SK-N-SH treated with all-trans-retinoic acid at 6 μM for 48 hours (cell line): Measurements from ENCODE around the gene DNAJB12.
"Not testable (repeated sequence)": the region's sequence is repeated elsewhere in the genome, so short reads cannot be mapped to it uniquely, and the experiment has no call there.

Experiments
- ATAC-seq: fragments of 200-7000 bp; cut with Tn5 transposase; 3 replicates; pipeline ENCODE4 v1.9.1; 2020; ENCODE audit warnings: mild to moderate bottlenecking, moderate library complexity
- ARNTL ChIP-seq: fragments of 450-650 bp; formaldehyde crosslinking; IDR thresholded peaks from 2 replicates; pipeline ENCODE4 v1.5.0; 2020; ENCODE audit warnings: low read depth, mild to moderate bottlenecking, moderate library complexity, borderline replicate concordance
- BACH2 ChIP-seq: fragments of 250-450 bp; sonication (Bioruptor Pico); IDR thresholded peaks from 2 replicates; pipeline ENCODE4 v1.9.0; 2021; ENCODE audit warnings: mild to moderate bottlenecking, borderline replicate concordance
- CSDC2 ChIP-seq: fragments of 250-450 bp; sonication (Bioruptor Pico); IDR thresholded peaks from 2 replicates; pipeline ENCODE4 v1.5.0; 2020; ENCODE audit warnings: mild to moderate bottlenecking, moderate library complexity
- ESRRG ChIP-seq: fragments of 250-450 bp; sonication (Bioruptor Pico); IDR thresholded peaks from 2 replicates; pipeline ENCODE4 v1.6.1; 2021; ENCODE audit warnings: mild to moderate bottlenecking
- GLIS3 ChIP-seq: fragments of 250-450 bp; sonication (Bioruptor Pico); IDR thresholded peaks from 2 replicates; pipeline ENCODE4 v1.5.0; 2020; ENCODE audit warnings: mild to moderate bottlenecking, moderate library complexity
- ISL1 ChIP-seq: fragments of 250-450 bp; sonication (Bioruptor Pico); IDR thresholded peaks from 2 replicates; pipeline ENCODE4 v2.1.2; 2022; ENCODE audit warnings: mild to moderate bottlenecking, moderate library complexity
- PPARA ChIP-seq: fragments of 250-450 bp; sonication (Bioruptor Pico); IDR thresholded peaks from 2 replicates; pipeline ENCODE4 v1.5.0; 2020; ENCODE audit warnings: mild to moderate bottlenecking, borderline replicate concordance
- RARB ChIP-seq: fragments of 250-450 bp; sonication (Bioruptor Pico); IDR thresholded peaks from 2 replicates; pipeline ENCODE4 v1.8.0; 2021; ENCODE audit warnings: mild to moderate bottlenecking, moderate library complexity
- SNAI2 ChIP-seq: fragments of 250-450 bp; sonication (Bioruptor Pico); IDR thresholded peaks from 2 replicates; pipeline ENCODE4 v1.5.0; 2020; ENCODE audit warnings: mild to moderate bottlenecking, moderate library complexity
- TCF4 ChIP-seq: fragments of 250-450 bp; sonication (Bioruptor Pico); IDR thresholded peaks from 2 replicates; pipeline ENCODE4 v1.8.0; 2021; ENCODE audit warnings: mild to moderate bottlenecking, moderate library complexity, borderline replicate concordance
- TOX ChIP-seq: fragments of 250-450 bp; sonication (Bioruptor Pico); IDR thresholded peaks from 2 replicates; pipeline ENCODE4 v1.8.0; 2021; ENCODE audit warnings: mild to moderate bottlenecking, moderate library complexity, borderline replicate concordance
- ZC3H10 ChIP-seq: fragments of 250-450 bp; sonication (Bioruptor Pico); IDR thresholded peaks from 2 replicates; pipeline ENCODE4 v1.5.1; 2021; ENCODE audit warnings: mild to moderate bottlenecking, moderate library complexity
- ZFP3 ChIP-seq: fragments of 250-450 bp; sonication (Bioruptor Pico); IDR thresholded peaks from 2 replicates; pipeline ENCODE4 v1.5.0; 2020; ENCODE audit warnings: mild to moderate bottlenecking, moderate library complexity
- ZFP30 ChIP-seq: fragments of 450-650 bp; formaldehyde crosslinking; IDR thresholded peaks from 2 replicates; pipeline ENCODE4 v1.5.0; 2022; ENCODE audit warnings: mild to moderate bottlenecking, moderate library complexity
- ZNF70 ChIP-seq: fragments of 450-650 bp; formaldehyde crosslinking; IDR thresholded peaks from 2 replicates; pipeline ENCODE4 v1.5.0; 2020; ENCODE audit warnings: mild to moderate bottlenecking, moderate library complexity
- ZNF8 ChIP-seq: fragments of 450-650 bp; formaldehyde crosslinking; IDR thresholded peaks from 2 replicates; pipeline ENCODE4 v1.5.0; 2020; ENCODE audit warnings: mild to moderate bottlenecking, moderate library complexity
- TF ChIP-seq, protein P1 (sequence below): fragments of 250-450 bp; sonication (Bioruptor Pico); IDR thresholded peaks from 2 replicates; pipeline ENCODE4 v1.8.0; 2020; ENCODE audit warnings: mild to moderate bottlenecking, moderate library complexity, borderline replicate concordance
- TF ChIP-seq, protein P2 (sequence below): fragments of 250-450 bp; sonication (Bioruptor Pico); IDR thresholded peaks from 2 replicates; pipeline ENCODE4 v1.5.1; 2020; ENCODE audit warnings: low read depth, mild to moderate bottlenecking, moderate library complexity
- TF ChIP-seq, protein P3 (sequence below): fragments of 250-450 bp; sonication (Bioruptor Pico); IDR thresholded peaks from 2 replicates; pipeline ENCODE4 v1.5.0; 2020; ENCODE audit warnings: mild to moderate bottlenecking, moderate library complexity
- TF ChIP-seq, protein P4 (sequence below): fragments of 250-450 bp; sonication (Bioruptor Pico); IDR thresholded peaks from 2 replicates; pipeline ENCODE4 v1.8.0; 2021; ENCODE audit warnings: low read depth, mild to moderate bottlenecking, moderate library complexity, borderline replicate concordance
- TF ChIP-seq, protein P5 (sequence below): fragments of 250-450 bp; sonication (Bioruptor Pico); IDR thresholded peaks from 2 replicates; pipeline ENCODE4 v1.5.1; 2021; ENCODE audit warnings: mild to moderate bottlenecking, moderate library complexity

DNAJB12 gene

DNA sequence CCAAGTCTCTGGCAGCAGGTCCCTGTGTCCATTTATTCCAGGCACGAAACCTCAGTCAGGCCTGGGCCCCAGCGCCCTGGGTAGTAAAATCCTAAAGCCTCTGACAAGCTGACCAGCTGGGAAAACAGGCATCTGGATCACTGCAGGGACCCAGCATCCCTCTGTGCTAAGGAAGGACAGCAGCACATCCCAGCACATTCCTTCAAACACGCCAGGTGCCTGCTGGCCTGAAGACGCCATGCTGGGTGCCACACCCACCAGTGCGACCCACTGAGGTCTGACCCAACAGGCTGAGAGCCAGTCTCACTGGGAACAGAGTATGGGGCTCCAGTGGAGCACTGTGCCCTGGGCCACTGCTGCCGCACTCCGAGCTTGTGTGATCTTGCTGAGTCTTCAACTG is 6.4 kb downstream of the DNAJB12 start:
- no peak for TF ChIP-seq RARB (CRISPR knock-in tag)
- TF ChIP-seq ESRRG (CRISPR knock-in tag), result no peak
- no peak for TF ChIP-seq ZFP3 (CRISPR knock-in tag)
- no peak for TF ChIP-seq CSDC2
- no peak for TF ChIP-seq GLIS3 (CRISPR knock-in tag)
- TF ChIP-seq, all 23 proteins: peak for 0
- ATAC-seq, result no peak

DNA sequence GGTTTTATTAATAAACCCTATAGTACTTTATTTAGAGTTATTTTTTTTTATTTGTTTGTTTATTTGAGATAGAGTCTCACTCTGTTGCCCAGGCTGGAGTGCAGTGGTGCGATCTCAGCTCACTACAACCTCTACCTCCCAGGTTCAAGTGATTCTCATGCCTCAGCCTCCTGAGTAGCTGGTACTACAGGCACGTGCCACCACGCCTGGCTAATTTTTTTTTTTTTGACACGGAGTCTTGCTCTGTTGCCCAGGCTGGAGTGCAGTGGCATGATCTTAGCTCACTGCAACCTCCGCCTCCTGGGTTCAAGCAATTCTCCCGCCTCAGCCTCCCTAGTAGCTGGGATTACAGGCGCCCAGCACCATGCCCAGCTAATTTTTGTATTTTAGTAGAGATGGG is 8.6 kb downstream of the DNAJB12 start:
- not testable (repeated sequence) for ATAC-seq

DNA sequence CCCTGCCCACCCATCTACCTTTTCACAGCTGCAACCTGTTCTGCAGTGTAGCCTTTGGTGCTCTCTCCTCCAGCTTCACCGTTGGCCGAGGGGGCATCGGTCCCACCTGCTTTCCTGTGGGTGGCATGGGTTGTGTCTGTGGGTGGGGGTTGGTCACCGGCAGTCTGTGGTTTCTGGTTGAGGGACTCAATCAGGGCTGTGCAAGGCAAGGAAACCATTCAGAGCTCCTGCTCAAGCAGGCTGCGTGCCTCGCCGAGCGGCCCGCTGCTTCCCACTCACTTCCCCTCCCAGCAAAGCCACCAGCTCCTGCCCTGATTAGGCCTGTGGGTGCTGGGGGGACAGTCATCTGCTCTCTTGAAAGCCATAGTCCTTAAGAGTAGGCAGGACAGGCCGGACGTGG is 9.8 kb downstream of the DNAJB12 start:
- ATAC-seq, result no peak
- no peak for TF ChIP-seq GLIS3 (CRISPR knock-in tag)
- no peak for TF ChIP-seq ESRRG (CRISPR knock-in tag)
- no peak for TF ChIP-seq ZFP3 (CRISPR knock-in tag)
- no peak for TF ChIP-seq ZC3H10 (CRISPR knock-in tag)
- TF ChIP-seq, protein P1, sequence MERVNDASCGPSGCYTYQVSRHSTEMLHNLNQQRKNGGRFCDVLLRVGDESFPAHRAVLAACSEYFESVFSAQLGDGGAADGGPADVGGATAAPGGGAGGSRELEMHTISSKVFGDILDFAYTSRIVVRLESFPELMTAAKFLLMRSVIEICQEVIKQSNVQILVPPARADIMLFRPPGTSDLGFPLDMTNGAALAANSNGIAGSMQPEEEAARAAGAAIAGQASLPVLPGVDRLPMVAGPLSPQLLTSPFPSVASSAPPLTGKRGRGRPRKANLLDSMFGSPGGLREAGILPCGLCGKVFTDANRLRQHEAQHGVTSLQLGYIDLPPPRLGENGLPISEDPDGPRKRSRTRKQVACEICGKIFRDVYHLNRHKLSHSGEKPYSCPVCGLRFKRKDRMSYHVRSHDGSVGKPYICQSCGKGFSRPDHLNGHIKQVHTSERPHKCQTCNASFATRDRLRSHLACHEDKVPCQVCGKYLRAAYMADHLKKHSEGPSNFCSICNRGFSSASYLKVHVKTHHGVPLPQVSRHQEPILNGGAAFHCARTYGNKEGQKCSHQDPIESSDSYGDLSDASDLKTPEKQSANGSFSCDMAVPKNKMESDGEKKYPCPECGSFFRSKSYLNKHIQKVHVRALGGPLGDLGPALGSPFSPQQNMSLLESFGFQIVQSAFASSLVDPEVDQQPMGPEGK, result no peak
- TF ChIP-seq ZNF8 (CRISPR knock-in tag), result no peak
- no peak for TF ChIP-seq ZFP30 (CRISPR knock-in tag)
- no peak for TF ChIP-seq TCF4
- no peak for TF ChIP-seq PPARA (CRISPR knock-in tag)
- TF ChIP-seq ZNF70 (CRISPR knock-in tag), result no peak
- no peak for TF ChIP-seq ARNTL (CRISPR knock-in tag)
- TF ChIP-seq, protein P2, sequence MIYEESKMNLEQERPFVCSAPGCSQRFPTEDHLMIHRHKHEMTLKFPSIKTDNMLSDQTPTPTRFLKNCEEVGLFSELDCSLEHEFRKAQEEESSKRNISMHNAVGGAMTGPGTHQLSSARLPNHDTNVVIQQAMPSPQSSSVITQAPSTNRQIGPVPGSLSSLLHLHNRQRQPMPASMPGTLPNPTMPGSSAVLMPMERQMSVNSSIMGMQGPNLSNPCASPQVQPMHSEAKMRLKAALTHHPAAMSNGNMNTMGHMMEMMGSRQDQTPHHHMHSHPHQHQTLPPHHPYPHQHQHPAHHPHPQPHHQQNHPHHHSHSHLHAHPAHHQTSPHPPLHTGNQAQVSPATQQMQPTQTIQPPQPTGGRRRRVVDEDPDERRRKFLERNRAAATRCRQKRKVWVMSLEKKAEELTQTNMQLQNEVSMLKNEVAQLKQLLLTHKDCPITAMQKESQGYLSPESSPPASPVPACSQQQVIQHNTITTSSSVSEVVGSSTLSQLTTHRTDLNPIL (CRISPR knock-in tag), result no peak
- TF ChIP-seq, protein P3, sequence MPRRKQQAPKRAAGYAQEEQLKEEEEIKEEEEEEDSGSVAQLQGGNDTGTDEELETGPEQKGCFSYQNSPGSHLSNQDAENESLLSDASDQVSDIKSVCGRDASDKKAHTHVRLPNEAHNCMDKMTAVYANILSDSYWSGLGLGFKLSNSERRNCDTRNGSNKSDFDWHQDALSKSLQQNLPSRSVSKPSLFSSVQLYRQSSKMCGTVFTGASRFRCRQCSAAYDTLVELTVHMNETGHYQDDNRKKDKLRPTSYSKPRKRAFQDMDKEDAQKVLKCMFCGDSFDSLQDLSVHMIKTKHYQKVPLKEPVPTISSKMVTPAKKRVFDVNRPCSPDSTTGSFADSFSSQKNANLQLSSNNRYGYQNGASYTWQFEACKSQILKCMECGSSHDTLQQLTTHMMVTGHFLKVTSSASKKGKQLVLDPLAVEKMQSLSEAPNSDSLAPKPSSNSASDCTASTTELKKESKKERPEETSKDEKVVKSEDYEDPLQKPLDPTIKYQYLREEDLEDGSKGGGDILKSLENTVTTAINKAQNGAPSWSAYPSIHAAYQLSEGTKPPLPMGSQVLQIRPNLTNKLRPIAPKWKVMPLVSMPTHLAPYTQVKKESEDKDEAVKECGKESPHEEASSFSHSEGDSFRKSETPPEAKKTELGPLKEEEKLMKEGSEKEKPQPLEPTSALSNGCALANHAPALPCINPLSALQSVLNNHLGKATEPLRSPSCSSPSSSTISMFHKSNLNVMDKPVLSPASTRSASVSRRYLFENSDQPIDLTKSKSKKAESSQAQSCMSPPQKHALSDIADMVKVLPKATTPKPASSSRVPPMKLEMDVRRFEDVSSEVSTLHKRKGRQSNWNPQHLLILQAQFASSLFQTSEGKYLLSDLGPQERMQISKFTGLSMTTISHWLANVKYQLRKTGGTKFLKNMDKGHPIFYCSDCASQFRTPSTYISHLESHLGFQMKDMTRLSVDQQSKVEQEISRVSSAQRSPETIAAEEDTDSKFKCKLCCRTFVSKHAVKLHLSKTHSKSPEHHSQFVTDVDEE (CRISPR knock-in tag), result no peak
- no peak for TF ChIP-seq CSDC2
- TF ChIP-seq, protein P4, sequence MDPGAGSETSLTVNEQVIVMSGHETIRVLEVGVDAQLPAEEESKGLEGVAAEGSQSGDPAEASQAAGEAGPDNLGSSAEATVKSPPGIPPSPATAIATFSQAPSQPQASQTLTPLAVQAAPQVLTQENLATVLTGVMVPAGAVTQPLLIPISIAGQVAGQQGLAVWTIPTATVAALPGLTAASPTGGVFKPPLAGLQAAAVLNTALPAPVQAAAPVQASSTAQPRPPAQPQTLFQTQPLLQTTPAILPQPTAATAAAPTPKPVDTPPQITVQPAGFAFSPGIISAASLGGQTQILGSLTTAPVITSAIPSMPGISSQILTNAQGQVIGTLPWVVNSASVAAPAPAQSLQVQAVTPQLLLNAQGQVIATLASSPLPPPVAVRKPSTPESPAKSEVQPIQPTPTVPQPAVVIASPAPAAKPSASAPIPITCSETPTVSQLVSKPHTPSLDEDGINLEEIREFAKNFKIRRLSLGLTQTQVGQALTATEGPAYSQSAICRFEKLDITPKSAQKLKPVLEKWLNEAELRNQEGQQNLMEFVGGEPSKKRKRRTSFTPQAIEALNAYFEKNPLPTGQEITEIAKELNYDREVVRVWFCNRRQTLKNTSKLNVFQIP, result no peak
- no peak for TF ChIP-seq BACH2 (CRISPR knock-in tag)
- TF ChIP-seq TOX, result no peak
- TF ChIP-seq SNAI2 (CRISPR knock-in tag), result no peak
- TF ChIP-seq, protein P5, sequence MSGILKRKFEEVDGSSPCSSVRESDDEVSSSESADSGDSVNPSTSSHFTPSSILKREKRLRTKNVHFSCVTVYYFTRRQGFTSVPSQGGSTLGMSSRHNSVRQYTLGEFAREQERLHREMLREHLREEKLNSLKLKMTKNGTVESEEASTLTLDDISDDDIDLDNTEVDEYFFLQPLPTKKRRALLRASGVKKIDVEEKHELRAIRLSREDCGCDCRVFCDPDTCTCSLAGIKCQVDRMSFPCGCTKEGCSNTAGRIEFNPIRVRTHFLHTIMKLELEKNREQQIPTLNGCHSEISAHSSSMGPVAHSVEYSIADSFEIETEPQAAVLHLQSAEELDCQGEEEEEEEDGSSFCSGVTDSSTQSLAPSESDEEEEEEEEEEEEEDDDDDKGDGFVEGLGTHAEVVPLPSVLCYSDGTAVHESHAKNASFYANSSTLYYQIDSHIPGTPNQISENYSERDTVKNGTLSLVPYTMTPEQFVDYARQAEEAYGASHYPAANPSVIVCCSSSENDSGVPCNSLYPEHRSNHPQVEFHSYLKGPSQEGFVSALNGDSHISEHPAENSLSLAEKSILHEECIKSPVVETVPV (CRISPR knock-in tag), result no peak
- no peak for TF ChIP-seq ISL1 (CRISPR knock-in tag)

DNA sequence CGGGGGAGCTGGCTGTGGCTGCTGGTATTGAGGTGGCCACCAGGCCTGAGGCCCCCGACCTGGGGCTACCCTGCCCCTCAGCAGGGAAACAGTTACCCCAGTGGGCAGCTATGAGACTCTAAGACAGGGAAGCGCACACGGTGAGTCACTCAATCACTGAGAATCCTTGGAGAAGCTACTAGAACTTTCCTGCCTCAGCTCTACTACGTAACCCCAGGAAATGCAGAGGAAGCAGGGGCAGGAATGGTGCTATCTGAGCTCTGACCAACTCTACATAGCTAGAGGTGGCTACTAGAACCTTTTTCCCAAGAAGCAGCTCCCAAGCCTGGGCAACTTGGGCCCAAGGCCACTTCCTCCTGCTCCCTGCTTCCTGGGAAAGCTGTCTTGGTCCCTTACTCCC is 11.8 kb downstream of the DNAJB12 start:
- no peak for ATAC-seq

More for the DNA sequence above, 11.8 kb downstream of the DNAJB12 start:
- no peak for TF ChIP-seq ZNF8 (CRISPR knock-in tag)
- no peak for TF ChIP-seq ZC3H10 (CRISPR knock-in tag)
